GM19468 (cell line): Measurements from ENCODE around the gene MSH5.
"Not testable (repeated sequence)": the region's sequence is repeated elsewhere in the genome, so short reads cannot be mapped to it uniquely, and the experiment has no call there.

Source experiments
- ATAC-seq: cut with Tn5 transposase; IDR thresholded peaks from one replicate; pipeline ENCODE4 v1.9.1; 2021; ENCODE audit warnings: mild to moderate bottlenecking, moderate library complexity, moderate number of reproducible peaks; ENCODE audit not compliant: unreplicated experiment; ENCODE audit errors: extremely low read depth

MSH5 gene

DNA sequence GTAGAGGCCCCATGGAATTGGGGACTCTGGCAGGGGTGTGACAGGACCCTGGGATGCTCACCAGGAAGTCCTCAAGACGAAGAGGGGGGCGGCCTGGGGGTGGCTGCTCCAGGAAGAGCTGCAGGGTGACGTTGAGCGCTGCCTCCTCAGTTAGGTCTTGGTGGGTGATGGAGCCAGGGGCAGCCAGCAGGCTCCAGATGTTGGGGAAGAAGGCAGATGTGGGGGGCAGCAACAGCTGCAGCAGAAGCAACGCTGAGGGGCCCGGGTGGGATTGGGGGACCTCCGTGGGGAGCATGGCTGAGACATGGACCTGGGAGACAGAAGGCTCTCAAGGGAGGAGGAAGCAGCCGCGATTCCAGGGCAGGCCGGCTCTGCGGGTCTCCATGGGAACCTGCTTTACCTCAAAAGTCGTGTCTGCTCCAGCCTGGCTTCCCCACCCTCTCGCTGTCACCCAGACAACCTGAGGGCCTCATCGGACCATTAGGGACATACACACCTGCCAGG is 36.7 kb downstream of the MSH5 start:
- ATAC-seq, result no peak

DNA sequence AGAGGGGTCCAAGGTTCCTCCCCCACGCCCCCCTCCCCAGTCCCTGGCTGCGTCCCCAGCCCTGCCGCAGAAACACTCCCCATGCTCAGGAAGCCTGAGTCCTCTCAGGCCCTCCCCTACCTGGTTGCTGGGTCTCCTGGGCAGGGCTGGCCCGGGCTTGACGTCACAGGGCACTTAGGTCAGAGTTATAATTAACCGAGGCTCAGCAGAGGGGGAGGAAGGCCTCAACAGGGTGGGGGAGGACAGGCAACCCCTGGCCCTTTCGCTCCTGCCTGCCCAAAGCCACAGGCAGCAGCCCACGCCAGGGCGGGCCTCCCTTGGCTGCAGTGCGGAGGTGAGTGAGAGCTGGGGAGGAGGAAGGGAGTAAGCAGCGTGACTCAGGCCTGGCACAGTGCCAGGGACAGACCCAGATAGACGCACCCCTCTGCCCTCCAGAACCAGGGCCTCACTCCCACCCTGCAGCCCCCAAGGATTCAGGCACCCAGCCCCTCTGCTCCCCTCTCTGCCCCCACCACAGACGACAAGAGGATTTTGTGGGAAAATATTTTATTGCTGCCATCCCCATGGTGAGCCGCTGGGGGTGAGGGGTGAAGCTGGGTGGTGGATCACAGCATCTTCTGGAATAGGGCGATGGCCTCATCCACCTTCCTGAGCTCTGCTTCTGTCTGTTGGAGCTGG is 37.3 kb downstream of the MSH5 start, which contains the start of gene VWA7:
VWA7 (minus strand) TSS at position 340 of the 678 bp plus-strand sequence. CDS start 549 bp downstream, outside the sequence.
- no peak for ATAC-seq

DNA sequence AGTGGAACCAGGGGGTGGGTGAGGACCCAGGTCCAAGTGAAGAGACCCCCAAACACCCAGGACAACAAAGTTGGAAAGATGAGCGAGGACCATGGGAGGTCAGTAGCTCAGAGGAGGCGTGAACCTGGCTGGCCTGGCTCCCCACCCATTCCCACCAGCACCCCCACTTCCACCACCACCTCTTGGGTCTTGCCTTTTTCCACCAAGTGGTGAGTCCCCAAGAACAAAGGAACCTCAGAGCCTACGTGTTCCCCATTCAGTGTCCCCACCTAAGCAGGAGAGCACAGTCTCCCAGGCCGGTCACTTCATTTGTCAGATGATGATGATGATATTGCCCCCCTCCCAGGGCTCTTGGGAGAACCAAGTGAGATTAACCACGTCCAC is 37.9 kb downstream of the MSH5 start:
- no peak for ATAC-seq

- no peak for ATAC-seq
These were observed 38.4 kb downstream of the MSH5 start for GRCh38 chr6:31778193-31778592.

GRCh38 chr6:31778999-31779885 is 39.4 kb downstream of the MSH5 start:
- ATAC-seq, result no peak

- no peak for ATAC-seq
These were observed 40.1 kb downstream of the MSH5 start for GRCh38 chr6:31779908-31780307.

GRCh38 chr6:31780507-31781243 is 40.9 kb downstream of the MSH5 start:
- ATAC-seq, result no peak

GRCh38 chr6:31781244-31782125 is 41.7 kb downstream of the MSH5 start:
- ATAC-seq, result no peak

GRCh38 chr6:31782126-31782855 is 42.5 kb downstream of the MSH5 start:
- no peak for ATAC-seq

- ATAC-seq, result no peak
These were observed 44.5 kb downstream of the MSH5 start for GRCh38 chr6:31784098-31784925.

GRCh38 chr6:31785475-31785874 is 45.7 kb downstream of the MSH5 start:
- ATAC-seq, result no peak

DNA sequence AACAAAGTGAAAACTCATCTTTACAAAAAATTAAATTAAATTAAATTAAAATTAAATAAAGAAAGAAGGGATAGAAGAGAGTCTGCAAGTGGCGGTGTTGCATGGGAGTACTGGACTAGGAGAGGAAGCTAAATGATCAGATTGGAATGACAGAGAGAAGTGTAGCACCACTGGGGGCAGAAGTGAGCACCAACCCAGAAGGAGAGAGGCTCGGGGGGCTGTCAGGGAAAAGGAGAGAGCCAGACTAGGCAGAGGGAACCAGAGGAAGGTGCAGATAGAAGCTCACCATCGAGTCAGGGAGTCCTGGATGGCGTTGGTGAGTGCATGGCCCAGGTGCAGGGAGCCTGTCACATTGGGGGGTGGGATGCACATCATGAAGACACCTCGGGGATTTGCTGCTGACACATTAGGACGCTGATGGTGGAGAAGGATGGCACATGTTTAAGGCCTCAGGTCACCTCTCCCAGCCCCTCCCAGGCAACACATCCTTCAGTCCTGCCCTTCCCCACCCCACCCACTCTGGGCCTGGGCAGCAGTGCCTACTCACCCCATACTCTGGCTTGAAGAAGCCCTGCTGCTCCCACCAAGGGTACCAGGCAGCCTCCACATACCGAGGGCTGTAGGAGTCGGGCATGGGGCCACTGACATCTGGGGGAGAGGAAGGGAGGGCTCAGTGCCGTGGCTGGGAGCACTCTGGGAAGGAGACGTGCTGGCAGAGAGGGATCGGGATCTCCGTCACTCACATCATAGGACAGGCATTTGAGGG is 51.7 kb downstream of the MSH5 start:
- no peak for ATAC-seq

GRCh38 chr6:31792090-31792374 is 52.2 kb downstream of the MSH5 start:
- no peak for ATAC-seq

DNA sequence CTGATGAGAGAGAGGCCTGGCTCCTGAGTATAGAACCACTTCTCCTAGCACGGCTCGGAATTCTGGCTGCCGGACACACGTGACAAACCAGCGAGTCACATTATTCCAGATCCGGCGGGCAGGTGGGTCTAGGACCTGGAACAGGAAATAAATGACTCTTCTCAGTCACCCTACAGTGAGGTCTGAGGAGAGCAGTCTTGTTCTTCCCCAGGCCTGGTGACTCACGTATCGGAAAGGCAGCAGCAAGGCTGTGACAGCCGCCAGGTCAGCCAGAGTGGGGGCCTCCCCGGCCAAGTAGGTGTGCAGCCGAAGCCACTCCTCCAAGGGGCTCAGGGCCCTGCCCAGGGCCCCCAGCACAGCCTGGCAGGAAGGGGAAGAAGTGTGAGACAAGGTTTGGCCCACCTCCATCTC is 53.0 kb downstream of the MSH5 start:
- ATAC-seq, result no peak

GRCh38 chr6:31793927-31794245 is 54.1 kb downstream of the MSH5 start:
- not testable (repeated sequence) for ATAC-seq

DNA sequence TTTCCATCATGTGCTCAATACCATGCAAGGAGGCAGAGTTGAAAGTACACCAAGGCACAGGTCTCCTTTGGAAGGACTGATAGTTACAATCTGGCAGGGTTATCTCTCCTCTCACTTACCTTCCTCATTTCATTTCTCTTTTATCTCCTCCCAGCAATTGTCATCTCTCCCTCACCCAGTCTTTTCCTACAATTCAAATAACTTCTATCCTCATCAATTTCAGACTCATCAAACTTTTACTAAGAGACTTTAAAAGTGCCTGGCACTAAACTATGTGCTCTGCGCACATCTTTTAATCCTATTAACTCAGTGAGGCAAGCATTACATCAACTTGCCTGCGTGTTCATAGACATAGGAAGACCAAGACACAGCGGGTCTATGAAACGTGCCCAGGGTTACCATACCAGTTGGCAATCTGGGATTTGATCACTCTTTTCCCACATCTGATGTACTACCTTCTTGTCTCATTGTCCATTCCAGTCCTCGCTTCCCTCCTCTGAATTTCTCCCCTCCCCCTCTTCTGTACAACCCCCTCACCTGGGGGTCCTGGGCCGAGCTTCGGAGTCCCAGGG is 54.6 kb downstream of the MSH5 start:
- no peak for ATAC-seq

DNA sequence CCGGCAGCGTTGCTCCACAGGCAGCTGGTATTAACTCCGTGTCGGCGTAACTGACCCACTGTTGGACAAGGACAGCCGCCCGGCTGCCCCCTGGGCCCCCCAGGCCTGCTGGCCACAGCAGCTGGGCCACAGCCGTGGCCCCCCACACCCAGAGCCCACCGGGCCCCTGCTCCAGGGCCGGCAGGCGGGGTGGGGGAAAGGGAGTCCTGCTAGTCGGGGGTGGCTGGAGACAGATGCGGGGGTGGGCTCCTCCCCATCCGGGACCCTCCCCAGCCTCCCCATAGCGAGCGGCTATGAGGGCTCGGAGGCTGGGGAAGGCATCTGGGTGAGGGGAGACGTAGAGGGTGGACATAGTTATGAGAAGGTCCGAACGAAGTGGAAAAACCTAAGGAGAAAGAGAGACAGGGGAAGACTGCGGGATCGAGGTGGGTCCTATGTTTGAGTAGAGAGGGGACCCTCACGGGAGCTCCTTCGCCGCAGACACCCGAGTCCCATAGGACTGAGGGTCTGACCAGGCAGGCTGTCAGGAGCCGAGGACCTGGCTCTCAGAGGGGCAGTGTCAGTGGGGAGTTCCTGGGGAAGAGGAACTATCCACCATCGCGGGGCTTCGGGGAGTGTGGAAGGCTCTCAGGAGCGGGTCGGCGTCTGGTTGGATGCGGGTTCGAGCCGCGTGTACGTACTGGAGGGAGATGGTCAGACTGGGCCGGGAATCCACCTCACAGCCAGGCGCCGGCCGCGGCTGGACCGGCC is 55.2 kb downstream of the MSH5 start:
- ATAC-seq, result no peak
